Keratinocyte (primary cell): ENCODE measurements around the gene IGF2BP2.

ENCODE experiments used
- EZH2 ChIP-seq: IDR thresholded peaks from one replicate; pipeline ENCODE4 v1.6.1; 2012; ENCODE audit warnings: inconsistent platforms, mild to moderate bottlenecking, low read length, moderate library complexity
- TF ChIP-seq, protein P1 (sequence below), 3 experiments: IDR thresholded peaks in 1 of 3; conservative IDR thresholded peaks in 1 of 3; optimal IDR thresholded peaks in 1 of 3; 2 replicates in 2 of 3; 3 replicates in 1 of 3; pipeline versions ENCODE3 to v1.5.1; 2011; ENCODE audit warnings: low read length in 3 of 3, mild to moderate bottlenecking in 3 of 3, moderate library complexity in 2 of 3, control low read depth in 1 of 3, inconsistent platforms in 1 of 3; ENCODE audit not compliant: insufficient read depth in 2 of 3; ENCODE audit errors: extremely low read depth in 1 of 3

DNA sequence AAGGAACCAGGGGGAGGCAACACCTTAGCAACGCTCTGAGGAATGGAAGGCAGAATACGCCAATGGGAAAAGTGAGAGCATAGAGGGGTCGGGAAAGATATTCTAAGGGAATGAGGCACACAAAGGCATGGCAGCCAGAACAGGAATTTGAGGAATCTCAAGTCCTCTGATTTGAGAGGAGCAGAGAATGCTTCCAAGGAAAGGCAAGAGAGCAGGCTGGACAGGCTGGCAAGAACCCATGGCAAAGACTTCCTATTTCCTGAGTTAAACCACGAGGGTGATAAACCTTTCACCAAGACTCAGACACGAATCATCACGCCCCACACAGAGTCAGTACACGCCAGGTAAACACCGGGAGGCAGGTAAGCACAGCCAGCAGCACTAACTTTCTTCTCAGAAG, 109.8 kb downstream of the IGF2BP2 start:
- TF ChIP-seq, protein P1, sequence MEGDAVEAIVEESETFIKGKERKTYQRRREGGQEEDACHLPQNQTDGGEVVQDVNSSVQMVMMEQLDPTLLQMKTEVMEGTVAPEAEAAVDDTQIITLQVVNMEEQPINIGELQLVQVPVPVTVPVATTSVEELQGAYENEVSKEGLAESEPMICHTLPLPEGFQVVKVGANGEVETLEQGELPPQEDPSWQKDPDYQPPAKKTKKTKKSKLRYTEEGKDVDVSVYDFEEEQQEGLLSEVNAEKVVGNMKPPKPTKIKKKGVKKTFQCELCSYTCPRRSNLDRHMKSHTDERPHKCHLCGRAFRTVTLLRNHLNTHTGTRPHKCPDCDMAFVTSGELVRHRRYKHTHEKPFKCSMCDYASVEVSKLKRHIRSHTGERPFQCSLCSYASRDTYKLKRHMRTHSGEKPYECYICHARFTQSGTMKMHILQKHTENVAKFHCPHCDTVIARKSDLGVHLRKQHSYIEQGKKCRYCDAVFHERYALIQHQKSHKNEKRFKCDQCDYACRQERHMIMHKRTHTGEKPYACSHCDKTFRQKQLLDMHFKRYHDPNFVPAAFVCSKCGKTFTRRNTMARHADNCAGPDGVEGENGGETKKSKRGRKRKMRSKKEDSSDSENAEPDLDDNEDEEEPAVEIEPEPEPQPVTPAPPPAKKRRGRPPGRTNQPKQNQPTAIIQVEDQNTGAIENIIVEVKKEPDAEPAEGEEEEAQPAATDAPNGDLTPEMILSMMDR (optimal IDR thresholded peaks at IDR 0.05 in 1 of 3, IDR thresholded peaks at IDR 0.05 in 1 of 3, conservative IDR thresholded peaks at IDR 0.05 in 1 of 3; ENCODE audit: extremely low read depth in 1 of 3, insufficient read depth in 2 of 3, low read length in 3 of 3): no peak
- no peak for TF ChIP-seq EZH2
